ENCODE results near the gene CPNE2. TPM values are rescaled to one million over a fixed set of nuclear protein-coding genes. Genes with fewer than 3 reads are reported as not detected.

The CPNE2 gene
- total RNA-seq, 4 donors from 2014 or later, result 21.6 to 43.0 (median 34.9) TPM

DNA sequence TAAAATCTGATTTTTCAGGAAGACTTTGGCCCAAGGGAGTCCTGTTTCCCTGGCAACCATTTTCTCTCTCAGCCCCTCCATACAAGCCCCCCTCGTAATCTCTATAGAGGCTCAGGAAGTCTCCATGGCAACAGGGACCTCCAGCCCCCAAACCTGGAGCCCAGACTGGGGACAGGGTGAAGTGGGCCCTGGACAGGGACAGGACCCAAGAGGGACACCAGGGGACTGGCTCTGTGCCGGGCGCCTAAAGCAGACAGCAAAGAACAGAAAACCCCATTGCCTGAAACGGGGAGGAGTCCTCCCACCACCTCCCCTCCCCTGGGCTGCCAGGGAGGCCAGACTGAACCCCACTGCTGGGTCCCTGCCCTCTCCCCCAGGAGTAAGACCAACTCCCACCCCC lies 40.6 kb downstream of the CPNE2 start:
- Histone ChIP-seq H3K4me1 (peaks cover 0 to 8% (median 0%) of the 10 kb centered on the region in 4 donors), H3K4me3 (no peak overlapping the region), H3K36me3 (peaks cover 0 to 44% (median 16%) of the 10 kb centered on the region in 4 donors), H3K27ac (replicated peaks in 1 of 4) (no peak overlapping the region), H3K9me3 (no peaks in the 10 kb centered on the region), H3K27me3 (no peaks in the 10 kb centered on the region)
- intact Hi-C loops (cut with DNase I), result no loop called here
- TF ChIP-seq, protein P1, sequence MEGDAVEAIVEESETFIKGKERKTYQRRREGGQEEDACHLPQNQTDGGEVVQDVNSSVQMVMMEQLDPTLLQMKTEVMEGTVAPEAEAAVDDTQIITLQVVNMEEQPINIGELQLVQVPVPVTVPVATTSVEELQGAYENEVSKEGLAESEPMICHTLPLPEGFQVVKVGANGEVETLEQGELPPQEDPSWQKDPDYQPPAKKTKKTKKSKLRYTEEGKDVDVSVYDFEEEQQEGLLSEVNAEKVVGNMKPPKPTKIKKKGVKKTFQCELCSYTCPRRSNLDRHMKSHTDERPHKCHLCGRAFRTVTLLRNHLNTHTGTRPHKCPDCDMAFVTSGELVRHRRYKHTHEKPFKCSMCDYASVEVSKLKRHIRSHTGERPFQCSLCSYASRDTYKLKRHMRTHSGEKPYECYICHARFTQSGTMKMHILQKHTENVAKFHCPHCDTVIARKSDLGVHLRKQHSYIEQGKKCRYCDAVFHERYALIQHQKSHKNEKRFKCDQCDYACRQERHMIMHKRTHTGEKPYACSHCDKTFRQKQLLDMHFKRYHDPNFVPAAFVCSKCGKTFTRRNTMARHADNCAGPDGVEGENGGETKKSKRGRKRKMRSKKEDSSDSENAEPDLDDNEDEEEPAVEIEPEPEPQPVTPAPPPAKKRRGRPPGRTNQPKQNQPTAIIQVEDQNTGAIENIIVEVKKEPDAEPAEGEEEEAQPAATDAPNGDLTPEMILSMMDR (IDR thresholded peaks at IDR 0.05), result no peak
- TF ChIP-seq POLR2AphosphoS5 (IDR thresholded peaks at IDR 0.05), result no peak
- no peak for DNase-seq (ENCODE audit: extremely low spot score)
- 66% methylated on average over 4 of the region's 4 CpGs for WGBS

DNA sequence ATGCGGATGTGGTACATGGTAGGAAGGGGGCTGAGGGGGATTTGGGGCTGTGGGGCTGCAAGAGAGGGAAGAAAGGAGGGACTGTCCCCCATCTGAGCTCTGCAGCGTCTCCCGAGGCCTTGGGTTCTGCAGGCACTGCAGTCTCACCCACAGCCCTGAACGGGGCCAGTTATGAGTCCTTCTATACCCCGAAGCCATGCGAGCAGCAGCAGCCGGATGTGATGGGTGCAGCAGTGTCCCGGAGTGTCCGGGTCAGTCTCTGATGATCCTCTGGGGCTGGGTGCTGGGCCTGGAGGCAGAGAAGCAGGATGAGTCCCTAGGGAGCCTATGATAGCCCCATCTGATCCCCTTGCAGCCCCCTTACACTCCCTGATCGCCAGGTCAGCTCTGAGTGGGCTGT lies 41.5 kb downstream of the CPNE2 start:
- Histone ChIP-seq H3K36me3 (peaks cover 0 to 44% (median 19%) of the 10 kb centered on the region in 4 donors), H3K4me3 (no peak overlapping the region), H3K4me1 (peaks cover 0 to 8% (median 0%) of the 10 kb centered on the region in 4 donors), H3K27ac (replicated peaks in 1 of 4) (no peak overlapping the region), H3K9me3 (no peaks in the 10 kb centered on the region), H3K27me3 (no peaks in the 10 kb centered on the region)
- TF ChIP-seq EP300 (IDR thresholded peaks at IDR 0.05) (no peak), POLR2AphosphoS5 (IDR thresholded peaks at IDR 0.05) (no peak), POLR2A (IDR thresholded peaks at IDR 0.05; ENCODE audit: low read depth) (no peak)
- TF ChIP-seq, protein P1 (IDR thresholded peaks at IDR 0.05), result no peak
- intact Hi-C loops (cut with DNase I), result no loop called here
- WGBS, result 95% methylated on average over 9 of the region's 10 CpGs
- DNase-seq (ENCODE audit: extremely low spot score), result no peak

DNA sequence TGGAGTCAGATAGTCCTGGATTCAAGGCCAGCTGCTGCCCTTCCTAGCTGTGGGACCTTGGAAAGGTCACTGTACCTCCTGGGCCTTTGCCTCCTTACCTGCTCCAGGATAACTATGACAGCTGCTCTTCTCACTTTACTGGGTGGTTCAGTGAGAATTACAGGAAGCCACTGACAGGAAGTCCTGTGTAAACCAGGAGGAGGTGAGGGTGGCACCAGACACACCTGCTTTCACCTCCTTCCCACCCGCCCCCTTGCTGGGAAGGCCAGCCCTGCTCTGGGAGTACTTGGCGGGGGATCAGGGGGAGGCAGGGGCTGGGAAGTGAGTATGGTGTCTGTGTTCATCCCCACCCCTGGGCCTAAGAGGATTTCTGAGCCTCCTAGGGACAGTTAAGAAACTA lies 42.6 kb downstream of the CPNE2 start:
- intact Hi-C loops (cut with DNase I), result no loop called here
- 100% methylated on average over 2 of the region's 2 CpGs for WGBS
- H3K27ac ChIP-seq (replicated peaks in 1 of 4), result no peak overlapping the region

DNA sequence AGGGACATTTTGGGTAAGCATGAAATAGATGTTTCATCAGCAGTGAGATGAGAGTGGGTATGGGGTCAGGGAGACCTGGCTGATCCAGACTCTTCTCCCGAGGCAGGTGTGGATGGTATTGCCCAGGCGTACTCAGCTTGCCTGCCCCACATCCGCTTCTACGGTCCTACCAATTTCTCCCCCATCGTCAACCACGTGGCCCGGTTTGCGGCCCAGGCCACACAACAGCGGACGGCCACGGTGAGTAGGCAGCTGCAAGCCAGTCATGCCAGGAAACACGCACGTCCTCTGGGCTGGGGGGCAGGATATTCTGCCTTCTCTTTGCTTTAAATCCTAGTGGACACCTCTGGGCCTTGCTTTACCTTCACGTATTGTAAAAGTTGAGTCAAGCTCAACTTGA lies 44.7 kb downstream of the CPNE2 start:
- TF ChIP-seq POLR2A (IDR thresholded peaks at IDR 0.05; ENCODE audit: low read depth) (no peak), EP300 (IDR thresholded peaks at IDR 0.05) (no peak), POLR2AphosphoS5 (IDR thresholded peaks at IDR 0.05) (no peak)
- TF ChIP-seq, protein P1 (IDR thresholded peaks at IDR 0.05), result no peak
- H3K27me3 ChIP-seq, result no peaks in the 10 kb centered on the region
- intact Hi-C loops (cut with DNase I), result no loop called here
- peaks cover 0 to 41% (median 15%) of the 10 kb centered on the region in 4 donors for H3K36me3 ChIP-seq
- no peaks in the 10 kb centered on the region for H3K9me3 ChIP-seq
- H3K4me1 ChIP-seq, result peaks cover 9 to 29% (median 17%) of the 10 kb centered on the region in 4 donors
- no peak overlapping the region for H3K4me3 ChIP-seq
- no peak for DNase-seq (ENCODE audit: extremely low spot score)
- H3K27ac ChIP-seq (replicated peaks in 1 of 4), result no peak overlapping the region
- WGBS, result 80% methylated on average over 13 of the region's 14 CpGs

More for the DNA sequence above, 42.6 kb downstream of the CPNE2 start:
- H3K27me3 ChIP-seq, result no peaks in the 10 kb centered on the region
- TF ChIP-seq EP300 (IDR thresholded peaks at IDR 0.05), result no peak
- TF ChIP-seq, protein P1 (IDR thresholded peaks at IDR 0.05), result no peak
- no peak for TF ChIP-seq POLR2A (IDR thresholded peaks at IDR 0.05; ENCODE audit: low read depth)
- TF ChIP-seq POLR2AphosphoS5 (IDR thresholded peaks at IDR 0.05), result no peak
- no peak for DNase-seq (ENCODE audit: extremely low spot score)
- peaks cover 0 to 9% (median 4%) of the 10 kb centered on the region in 4 donors for H3K4me1 ChIP-seq
- H3K9me3 ChIP-seq, result no peaks in the 10 kb centered on the region
- H3K4me3 ChIP-seq, result no peak overlapping the region
- peaks cover 0 to 41% (median 19%) of the 10 kb centered on the region in 4 donors for H3K36me3 ChIP-seq
